SK-N-SH (cell line): ENCODE measurements around the gene ANKRD49. TPM values are rescaled to one million over a fixed set of nuclear protein-coding genes. Genes with fewer than 3 reads are reported as not detected.

ENCODE experiments used
- CTCF ChIA-PET: fragments of 300-600, 350-600 bp; formaldehyde crosslinking; extraction: SDS; loops from one replicate; lab custom pipeline; 2021; lab: Yijun Ruan, JAX
- POLR2A ChIA-PET: fragments of 350-600 bp; sonication (Branson Sonifier 250); formaldehyde crosslinking; extraction: SDS; loops from one replicate; lab custom pipeline; 2020; ENCODE audit warnings: antibody characterized with exemption, inconsistent platforms; lab: Yijun Ruan, JAX
- DNase-seq: peaks from one replicate; pipeline ENCODE4 v3.0.0; 2012
- H2AFZ ChIP-seq: fragments of 200-600 bp; sonication (generic); 2 replicates; pipeline ENCODE4 v1.8.1; 2016; ENCODE audit warnings: antibody characterized with exemption, mild to moderate bottlenecking, low read depth
- H3F3A ChIP-seq: fragments of 200-600 bp; sonication (generic); replicated peaks from 2 replicates; pipeline ENCODE3; 2016; ENCODE audit warnings: antibody characterized with exemption, mild to moderate bottlenecking; ENCODE audit not compliant: insufficient read depth
- H3K27ac ChIP-seq, 2 experiments: fragments of 200-500 bp in 1 of 2; fragments of 200-600 bp in 1 of 2; sonication (Bioruptor generic) in 1 of 2; sonication (generic), shearing (Covaris generic) in 1 of 2; 2 replicates each; pipeline versions ENCODE4 v1.5.1 to v1.6.1; 2014 to 2016; ENCODE audit warnings: low read depth in 2 of 2, inconsistent platforms in 1 of 2, low read length in 1 of 2, mild to moderate bottlenecking in 1 of 2, mixed read lengths in 1 of 2
- H3K27me3 ChIP-seq: fragments of 200-600 bp; sonication (generic), shearing (Covaris generic); 2 replicates; pipeline ENCODE4 v1.6.1; 2016; ENCODE audit warnings: mixed run types; ENCODE audit not compliant: insufficient read depth
- H3K36me3 ChIP-seq, 2 experiments: fragments of 200-500 bp in 1 of 2; fragments of 200-600 bp in 1 of 2; sonication (Bioruptor generic) in 1 of 2; sonication (generic) in 1 of 2; replicated peaks in 1 of 2; 2 replicates each; pipeline versions ENCODE3 to v1.5.1; 2014 to 2016; ENCODE audit warnings: low read length in 1 of 2, mild to moderate bottlenecking in 1 of 2; ENCODE audit not compliant: insufficient read depth in 2 of 2, control insufficient read depth in 1 of 2
- H3K4me1 ChIP-seq, 2 experiments: fragments of 200-500 bp in 1 of 2; fragments of 200-600 bp in 1 of 2; sonication (Bioruptor generic) in 1 of 2; sonication (generic), shearing (Covaris generic) in 1 of 2; 2 replicates each; pipeline versions ENCODE4 v1.5.1 to v1.6.1; 2014 to 2016; ENCODE audit warnings: low read depth in 1 of 2, low read length in 1 of 2, mixed run types in 1 of 2; ENCODE audit not compliant: insufficient read depth in 2 of 2, control insufficient read depth in 1 of 2
- H3K4me2 ChIP-seq: fragments of 200-600 bp; sonication (generic), shearing (Covaris generic); 2 replicates; pipeline ENCODE4 v1.6.1; 2017; ENCODE audit warnings: mixed run types
- H3K4me3 ChIP-seq, 2 experiments: fragments of 200-500 bp in 1 of 2; fragments of 200-600 bp in 1 of 2; sonication (Bioruptor generic) in 1 of 2; sonication (generic), shearing (Covaris generic) in 1 of 2; 2 replicates each; pipeline versions ENCODE4 v1.5.1 to v1.8.1; 2014 to 2016; ENCODE audit warnings: low read depth in 2 of 2, inconsistent platforms in 1 of 2, low read length in 1 of 2, mild to moderate bottlenecking in 1 of 2, mixed read lengths in 1 of 2, moderate library complexity in 1 of 2
- H3K79me2 ChIP-seq: fragments of 200-600 bp; sonication (generic); 2 replicates; pipeline ENCODE4 v1.8.1; 2017; ENCODE audit warnings: mild to moderate bottlenecking; ENCODE audit not compliant: insufficient read depth
- H3K9ac ChIP-seq: fragments of 200-600 bp; sonication (generic); 2 replicates; pipeline ENCODE4 v1.6.1; 2017; ENCODE audit warnings: mixed run types
- H3K9me2 ChIP-seq: fragments of 200-600 bp; sonication (generic); 2 replicates; pipeline ENCODE4 v1.6.1; 2017; ENCODE audit warnings: mixed run types
- H3K9me3 ChIP-seq: fragments of 200-600 bp; sonication (generic); 2 replicates; pipeline ENCODE4 v1.6.1; 2017; ENCODE audit warnings: mixed run types, mild to moderate bottlenecking, moderate library complexity
- H4K20me1 ChIP-seq: fragments of 200-600 bp; sonication (generic); 2 replicates; pipeline ENCODE4 v1.6.1; 2017; ENCODE audit warnings: mild to moderate bottlenecking, mixed run types; ENCODE audit not compliant: insufficient read depth
- CHD2 ChIP-seq: fragments of 150-350 bp; IDR thresholded peaks from 2 replicates; pipeline ENCODE4 v1.6.1; 2018; ENCODE audit warnings: low read length; ENCODE audit not compliant: partially characterized antibody
- EP300 ChIP-seq, 2 experiments: IDR thresholded peaks; 2 replicates each; pipeline versions ENCODE4 v1.4.0 to v1.6.1; 2012; ENCODE audit warnings: borderline replicate concordance in 1 of 2, low read depth in 1 of 2, low read length in 1 of 2
- FOSL2 ChIP-seq: IDR thresholded peaks from 2 replicates; pipeline ENCODE4 v1.4.0; 2012; ENCODE audit warnings: low read depth, mild to moderate bottlenecking, moderate library complexity, borderline replicate concordance
- FOXJ3 ChIP-seq: sonication (generic); formaldehyde crosslinking; IDR thresholded peaks from 2 replicates; pipeline ENCODE4 v1.5.1; 2020; ENCODE audit warnings: mild to moderate bottlenecking, missing genetic modification reagents
- GABPA ChIP-seq: IDR thresholded peaks from 2 replicates; pipeline ENCODE4 v1.4.0; 2012; ENCODE audit warnings: low read depth, mild to moderate bottlenecking
- MAX ChIP-seq: IDR thresholded peaks from 2 replicates; pipeline ENCODE4 v1.4.0; 2012; ENCODE audit warnings: low read depth
- RAD21 ChIP-seq: IDR thresholded peaks from 2 replicates; pipeline ENCODE4 v1.6.1; 2012; ENCODE audit warnings: mild to moderate bottlenecking, low read length
- REST ChIP-seq: IDR thresholded peaks from 2 replicates; pipeline ENCODE4 v1.6.1; 2012; ENCODE audit warnings: mild to moderate bottlenecking, low read depth, low read length, moderate library complexity
- SMC3 ChIP-seq: IDR thresholded peaks from 2 replicates; pipeline ENCODE4 v1.6.1; 2012; ENCODE audit warnings: low read depth, low read length, improper control_type of control experiment
- TEAD4 ChIP-seq: IDR thresholded peaks from 2 replicates; pipeline ENCODE4 v1.4.0; 2012; ENCODE audit warnings: mild to moderate bottlenecking, borderline replicate concordance; ENCODE audit not compliant: insufficient read depth
- USF1 ChIP-seq: IDR thresholded peaks from 2 replicates; pipeline ENCODE4 v1.4.0; 2012; ENCODE audit warnings: low read depth, borderline replicate concordance
- ZBTB33 ChIP-seq: IDR thresholded peaks from 2 replicates; pipeline ENCODE4 v1.4.0; 2012; ENCODE audit warnings: low read depth, borderline replicate concordance
- WGBS: methylation state at CpG from one replicate; pipeline ENCODE4 v1.1.6; 2017; ENCODE audit warnings: low lambda C conversion rate; 5-methylcytosine and 5-hydroxymethylcytosine counted together
- polyA plus RNA-seq, 3 experiments: library from polyadenylated mRNA; depleted of rRNA; stranded (reverse); fragments of >200 nt; gene quantifications; 2 replicates each; pipeline ENCODE4 v1.2.3, GENCODE V29; 2012

ANKRD49 gene
- polyA plus RNA-seq, 1 of the 3 experiments (the other 2 are of a cell fraction): 4.9 TPM

- Histone ChIP-seq H2AFZ (peak overlapping the region; percentile 19; the same call in 1 of the 2 replicates), H3K9ac (no peak overlapping the region), H3K4me3 (no peak overlapping the region), H3K4me2 (no peak overlapping the region), H3K79me2 (no peaks in the 10 kb centered on the region), H3K27ac (no peak overlapping the region), H3F3A (no peaks in the 10 kb centered on the region), H3K9me2 (no peaks in the 10 kb centered on the region), H3K4me1 (no peaks in the 10 kb centered on the region), H3K36me3 (no peaks in the 10 kb centered on the region), H4K20me1 (no peaks in the 10 kb centered on the region), H3K9me3 (no peaks in the 10 kb centered on the region), H3K27me3 (no peaks in the 10 kb centered on the region)
- ChIA-PET CTCF (interaction anchor here (0.6 kb wide), 1 partner anchor 13 kb away, joined by 3 read pairs; no protein-coding TSS in a partner anchor), POLR2A (no interaction called here)
- no peak for DNase-seq
- no peak for TF ChIP-seq FOXJ3 (CRISPR knock-in tag)
- TF ChIP-seq GABPA: no peak
- TF ChIP-seq ZBTB33: no peak
- no peak for TF ChIP-seq SMC3
- no peak for TF ChIP-seq FOSL2
- TF ChIP-seq RAD21: no peak
- no peak for TF ChIP-seq REST
- no peak for TF ChIP-seq TEAD4
- TF ChIP-seq CHD2: no peak
- TF ChIP-seq USF1: no peak
- no peak for TF ChIP-seq MAX
- TF ChIP-seq EP300 (IDR thresholded peaks at IDR 0.05; ENCODE audit: borderline replicate concordance in 1 of 2, low read depth in 1 of 2, low read length in 1 of 2): no peak
- 95% methylated on average over 1 of the region's 1 CpG for WGBS
These were observed 39.4 kb downstream of the ANKRD49 start for GRCh38 chr11:94533206-94533605.
